ENCODE measurements around the gene WT1. TPM values are rescaled to one million over a fixed set of nuclear protein-coding genes. Genes with fewer than 3 reads are reported as not detected.

Gene WT1
- total and polyA plus RNA-seq, 7 experiments from 2014 or later, result not detected

- DNase-seq, result no peak
- no peaks in the 10 kb centered on the region for H3K36me3 ChIP-seq (ENCODE audit: control insufficient read depth in 2 of 3, insufficient read depth in 3 of 3, low read length in 3 of 3)
- ChIA-PET CTCF (no interaction called here), POLR2A (no interaction called here)
- H3K27me3 ChIP-seq (ENCODE audit: control insufficient read depth in 2 of 2, insufficient read depth in 2 of 2, low read length in 2 of 2), result no peaks in the 10 kb centered on the region
- Mint-ChIP-seq H3K9me3 (no peaks in the 10 kb centered on the region), H3K27ac (no peak overlapping the region), H3K36me3 (no peaks in the 10 kb centered on the region), H3K4me1 (peaks cover 0 to 10% (median 8%) of the 10 kb centered on the region in 7 donors), H3K4me3 (no peak overlapping the region), H3K27me3 (peaks cover 11 to 30% (median 19%) of the 10 kb centered on the region in 5 donors)
- no peak overlapping the region for H3K4me3 ChIP-seq (ENCODE audit: low read length)
- H3K4me1 ChIP-seq (ENCODE audit: control insufficient read depth in 2 of 2, insufficient read depth in 2 of 2, low read length in 2 of 2), result no peaks in the 10 kb centered on the region
- no peak overlapping the region for H3K27ac ChIP-seq (ENCODE audit: low read depth, low read length)
- H3K9me3 ChIP-seq (ENCODE audit: control insufficient read depth in 2 of 3, low read length in 3 of 3), result no peaks in the 10 kb centered on the region
- intact Hi-C loops (cut with micrococcal nuclease), result no loop called here
- no peak for ATAC-seq
Measured at GRCh38 chr11:32344946-32345345, 90.4 kb downstream of the WT1 start.

- ATAC-seq (no peak), DNase-seq (no peak)
- no peaks in the 10 kb centered on the region for H3K36me3 Mint-ChIP-seq
- Histone ChIP-seq H3K9me3 (ENCODE audit: control insufficient read depth in 2 of 3, low read length in 3 of 3) (no peaks in the 10 kb centered on the region), H3K27me3 (ENCODE audit: control insufficient read depth in 2 of 2, insufficient read depth in 2 of 2, low read length in 2 of 2) (no peaks in the 10 kb centered on the region), H3K36me3 (ENCODE audit: control insufficient read depth in 2 of 3, insufficient read depth in 3 of 3, low read length in 3 of 3) (no peaks in the 10 kb centered on the region), H3K27ac (ENCODE audit: low read depth, low read length) (no peak overlapping the region), H3K4me1 (ENCODE audit: control insufficient read depth in 2 of 2, insufficient read depth in 2 of 2, low read length in 2 of 2) (no peaks in the 10 kb centered on the region), H3K4me3 (ENCODE audit: low read length) (no peak overlapping the region)
- intact Hi-C loops (cut with micrococcal nuclease), result no loop called here
- ChIA-PET POLR2A (no interaction called here), CTCF (no interaction called here)
- peaks cover 11 to 27% (median 17%) of the 10 kb centered on the region in 5 donors for H3K27me3 Mint-ChIP-seq
- peaks cover 0 to 10% (median 8%) of the 10 kb centered on the region in 7 donors for H3K4me1 Mint-ChIP-seq
- no peak overlapping the region for H3K4me3 Mint-ChIP-seq
- no peaks in the 10 kb centered on the region for H3K9me3 Mint-ChIP-seq
- no peak overlapping the region for H3K27ac Mint-ChIP-seq
Measured at GRCh38 chr11:32343325-32344008, 91.9 kb downstream of the WT1 start.

GRCh38 chr11:32341620-32342613 is 93.4 kb downstream of the WT1 start:
- peaks cover 18 to 28% (median 25%) of the 10 kb centered on the region in 5 donors for H3K27me3 Mint-ChIP-seq
- no peak for ATAC-seq
- Histone ChIP-seq H3K4me3 (ENCODE audit: low read length) (no peak overlapping the region), H3K27ac (ENCODE audit: low read depth, low read length) (no peak overlapping the region), H3K4me1 (ENCODE audit: control insufficient read depth in 2 of 2, insufficient read depth in 2 of 2, low read length in 2 of 2) (no peaks in the 10 kb centered on the region), H3K27me3 (ENCODE audit: control insufficient read depth in 2 of 2, insufficient read depth in 2 of 2, low read length in 2 of 2) (no peaks in the 10 kb centered on the region), H3K9me3 (ENCODE audit: control insufficient read depth in 2 of 3, low read length in 3 of 3) (no peaks in the 10 kb centered on the region), H3K36me3 (ENCODE audit: control insufficient read depth in 2 of 3, insufficient read depth in 3 of 3, low read length in 3 of 3) (no peaks in the 10 kb centered on the region)
- H3K36me3 Mint-ChIP-seq, result no peaks in the 10 kb centered on the region
- DNase-seq, result no peak
- no peak overlapping the region for H3K27ac Mint-ChIP-seq
- no peaks in the 10 kb centered on the region for H3K9me3 Mint-ChIP-seq
- CTCF ChIA-PET, result no interaction called here
- peaks cover 0 to 10% (median 8%) of the 10 kb centered on the region in 7 donors for H3K4me1 Mint-ChIP-seq
- POLR2A ChIA-PET, result no interaction called here
- intact Hi-C loops (cut with micrococcal nuclease), result no loop called here
- no peak overlapping the region for H3K4me3 Mint-ChIP-seq

GRCh38 chr11:32340181-32340580 is 95.2 kb downstream of the WT1 start:
- H3K27me3 Mint-ChIP-seq, result peaks cover 24 to 31% (median 27%) of the 10 kb centered on the region in 5 donors
- H3K4me3 Mint-ChIP-seq, result no peak overlapping the region
- H3K27ac ChIP-seq (ENCODE audit: low read depth, low read length), result no peak overlapping the region
- no peaks in the 10 kb centered on the region for H3K9me3 Mint-ChIP-seq
- no peak overlapping the region for H3K4me3 ChIP-seq (ENCODE audit: low read length)
- H3K27ac Mint-ChIP-seq, result no peak overlapping the region
- peaks cover 0 to 5% (median 0%) of the 10 kb centered on the region in 5 donors for H3K36me3 Mint-ChIP-seq
- ChIA-PET CTCF (interaction anchor here (0.6 kb wide), 1 partner anchor 9 kb away, joined by 3 read pairs; no protein-coding TSS in a partner anchor), POLR2A (no interaction called here)
- H3K27me3 ChIP-seq (ENCODE audit: control insufficient read depth in 2 of 2, insufficient read depth in 2 of 2, low read length in 2 of 2), result no peaks in the 10 kb centered on the region
- no peaks in the 10 kb centered on the region for H3K36me3 ChIP-seq (ENCODE audit: control insufficient read depth in 2 of 3, insufficient read depth in 3 of 3, low read length in 3 of 3)
- ATAC-seq (no peak), DNase-seq (no peak)
- intact Hi-C loops (cut with micrococcal nuclease), result no loop called here
- no peaks in the 10 kb centered on the region for H3K4me1 ChIP-seq (ENCODE audit: control insufficient read depth in 2 of 2, insufficient read depth in 2 of 2, low read length in 2 of 2)
- H3K4me1 Mint-ChIP-seq, result peaks cover 0 to 10% (median 8%) of the 10 kb centered on the region in 7 donors
- no peaks in the 10 kb centered on the region for H3K9me3 ChIP-seq (ENCODE audit: control insufficient read depth in 2 of 3, low read length in 3 of 3)

Other genes starting within 250 kb of the WT1 start
- 100 to 1,000 TPM; 210 to 250 (median 236) TPM for gene EIF3M, start 148.3 kb upstream of the WT1 start, total RNA-seq
- 100 to 1,000 TPM; 245 to 281 TPM for gene EIF3M, start 148.3 kb upstream of the WT1 start, polyA plus RNA-seq

All from naive thymus-derived CD4-positive, alpha-beta T cell (primary cell).